NT2/D1 (cell line): ENCODE measurements around the gene DYDC1.

Source experiments
- YY1 ChIP-seq: IDR thresholded peaks from 2 replicates; pipeline ENCODE4 v1.6.1; 2011; ENCODE audit not compliant: insufficient read length, insufficient read depth
- ZNF274 ChIP-seq: IDR thresholded peaks from 2 replicates; pipeline ENCODE4 v1.6.1; 2011; ENCODE audit warnings: mild to moderate bottlenecking, low read depth, low read length

DNA sequence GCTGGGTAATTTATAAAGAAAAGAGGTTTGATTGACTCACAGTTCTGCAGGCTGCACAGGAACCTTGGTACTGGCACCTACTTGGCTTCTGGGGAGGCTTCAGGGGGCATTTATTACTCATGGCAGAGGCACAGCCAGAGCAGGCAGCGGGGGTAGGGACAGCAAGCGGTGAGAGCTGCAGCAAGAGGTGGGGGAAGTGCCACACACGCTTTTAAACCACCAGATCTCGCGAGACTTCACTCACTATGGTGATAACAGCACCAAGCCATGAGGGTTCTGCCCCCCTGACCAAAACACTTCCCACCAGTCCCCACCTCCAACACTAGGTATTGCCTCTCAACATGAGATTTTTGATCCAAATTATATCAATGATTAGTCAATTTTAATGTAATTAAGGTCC is 43.0 kb downstream of the DYDC1 start:
- TF ChIP-seq YY1 = no peak
- TF ChIP-seq ZNF274 = no peak
